AG04450 (cell line): ENCODE measurements around the gene LGR6. TPM values are rescaled to one million over a fixed set of nuclear protein-coding genes. Genes with fewer than 3 reads are reported as not detected.

Experiments
- CTCF ChIA-PET: fragments of 300-600, 350-600 bp; formaldehyde crosslinking; extraction: SDS; loops from one replicate; lab custom pipeline; 2022; ENCODE audit warnings: antibody characterized with exemption, inconsistent platforms; lab: Charles Lee
- POLR2A ChIA-PET: fragments of 350-600 bp; formaldehyde crosslinking; extraction: SDS; loops from one replicate; lab custom pipeline; 2021; ENCODE audit warnings: antibody characterized with exemption, inconsistent platforms; lab: Yijun Ruan, JAX
- DNase-seq: peaks from one replicate; pipeline ENCODE4 v3.0.0-alpha.2; 2011; ENCODE audit warnings: low read depth, low spot score
- H3K27ac ChIP-seq: one replicate; pipeline ENCODE4 v1.5.1; 2012; ENCODE audit warnings: low read depth, low read length, control low read depth
- H3K27me3 ChIP-seq: one replicate; pipeline ENCODE4 v1.6.0; 2012; ENCODE audit warnings: low read length; ENCODE audit not compliant: control insufficient read depth, insufficient read depth
- H3K4me3 ChIP-seq: 2 replicates; pipeline ENCODE4 v1.5.1; 2011; ENCODE audit warnings: mild to moderate bottlenecking, low read depth, low read length, control low read depth
- H3K9me3 ChIP-seq: 2 replicates; pipeline ENCODE4 v1.5.1; 2012; ENCODE audit warnings: low read length; ENCODE audit not compliant: control insufficient read depth, insufficient read depth
- polyA plus RNA-seq: library from polyadenylated mRNA; depleted of rRNA; stranded (reverse); fragments of >200 nt; gene quantifications from 2 replicates; pipeline ENCODE4 v1.2.3, GENCODE V29; 2011
- TF ChIP-seq, protein P1 (sequence below): IDR thresholded peaks from 2 replicates; pipeline ENCODE4 v1.5.1; 2011; ENCODE audit warnings: low read depth, low read length, control low read depth, inconsistent platforms

LGR6 gene
- polyA plus RNA-seq, 1 experiment = not detected

DNA sequence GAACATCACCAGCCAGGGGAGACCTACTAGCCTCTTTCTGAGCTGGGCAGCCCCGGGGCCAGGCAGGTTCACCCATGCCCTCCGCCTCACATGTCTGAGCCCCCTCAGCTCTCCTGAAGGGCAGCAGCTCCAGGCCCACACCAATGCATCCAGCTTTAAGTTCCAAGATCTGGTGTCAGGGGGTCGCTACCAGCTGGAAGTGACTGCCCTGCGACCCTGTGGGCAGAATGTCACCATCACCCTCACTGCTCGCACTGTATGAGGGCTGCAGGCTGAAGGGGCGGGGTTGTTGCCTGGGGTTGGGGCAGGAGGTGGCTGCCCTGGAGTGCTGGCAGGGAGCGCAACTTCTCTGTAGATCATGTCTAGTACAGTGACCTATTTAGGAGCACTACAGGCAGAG, 24.7 kb upstream of the LGR6 start:
- peaks cover 21% of the 10 kb centered on the region for H3K27me3 ChIP-seq
- H3K9me3 ChIP-seq = no peaks in the 10 kb centered on the region; the same call in 1 of the 2 replicates
- no peak overlapping the region for H3K4me3 ChIP-seq
- POLR2A ChIA-PET = no interaction called here
- CTCF ChIA-PET = no interaction called here
- TF ChIP-seq, protein P1, sequence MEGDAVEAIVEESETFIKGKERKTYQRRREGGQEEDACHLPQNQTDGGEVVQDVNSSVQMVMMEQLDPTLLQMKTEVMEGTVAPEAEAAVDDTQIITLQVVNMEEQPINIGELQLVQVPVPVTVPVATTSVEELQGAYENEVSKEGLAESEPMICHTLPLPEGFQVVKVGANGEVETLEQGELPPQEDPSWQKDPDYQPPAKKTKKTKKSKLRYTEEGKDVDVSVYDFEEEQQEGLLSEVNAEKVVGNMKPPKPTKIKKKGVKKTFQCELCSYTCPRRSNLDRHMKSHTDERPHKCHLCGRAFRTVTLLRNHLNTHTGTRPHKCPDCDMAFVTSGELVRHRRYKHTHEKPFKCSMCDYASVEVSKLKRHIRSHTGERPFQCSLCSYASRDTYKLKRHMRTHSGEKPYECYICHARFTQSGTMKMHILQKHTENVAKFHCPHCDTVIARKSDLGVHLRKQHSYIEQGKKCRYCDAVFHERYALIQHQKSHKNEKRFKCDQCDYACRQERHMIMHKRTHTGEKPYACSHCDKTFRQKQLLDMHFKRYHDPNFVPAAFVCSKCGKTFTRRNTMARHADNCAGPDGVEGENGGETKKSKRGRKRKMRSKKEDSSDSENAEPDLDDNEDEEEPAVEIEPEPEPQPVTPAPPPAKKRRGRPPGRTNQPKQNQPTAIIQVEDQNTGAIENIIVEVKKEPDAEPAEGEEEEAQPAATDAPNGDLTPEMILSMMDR = no peak
- no peak overlapping the region for H3K27ac ChIP-seq
- DNase-seq = no peak

DNA sequence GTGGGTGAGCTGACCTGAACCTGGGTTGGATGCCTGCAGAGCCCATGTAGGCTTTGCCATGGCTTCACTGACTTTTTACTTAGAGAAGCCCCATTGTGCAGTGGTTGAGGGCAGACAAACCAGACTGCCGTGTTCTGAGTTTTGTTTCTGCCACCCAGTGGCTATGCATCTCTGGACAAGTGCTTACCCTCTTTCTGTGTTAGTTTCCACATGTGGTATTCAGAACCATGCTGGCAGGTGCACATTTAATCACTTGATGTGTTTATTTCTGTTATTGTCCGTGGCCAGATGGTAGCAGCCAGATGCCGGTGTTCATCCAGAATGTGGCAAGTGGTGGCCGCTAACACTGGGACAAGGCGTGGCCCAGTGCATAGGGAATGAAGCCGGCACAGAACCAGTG, 22.9 kb upstream of the LGR6 start:
- Histone ChIP-seq H3K9me3 (no peaks in the 10 kb centered on the region; the same call in 1 of the 2 replicates), H3K27ac (no peak overlapping the region), H3K27me3 (peaks cover 22% of the 10 kb centered on the region), H3K4me3 (no peak overlapping the region)
- ChIA-PET POLR2A (no interaction called here), CTCF (no interaction called here)
- TF ChIP-seq, protein P1 = no peak
- DNase-seq = no peak

DNA sequence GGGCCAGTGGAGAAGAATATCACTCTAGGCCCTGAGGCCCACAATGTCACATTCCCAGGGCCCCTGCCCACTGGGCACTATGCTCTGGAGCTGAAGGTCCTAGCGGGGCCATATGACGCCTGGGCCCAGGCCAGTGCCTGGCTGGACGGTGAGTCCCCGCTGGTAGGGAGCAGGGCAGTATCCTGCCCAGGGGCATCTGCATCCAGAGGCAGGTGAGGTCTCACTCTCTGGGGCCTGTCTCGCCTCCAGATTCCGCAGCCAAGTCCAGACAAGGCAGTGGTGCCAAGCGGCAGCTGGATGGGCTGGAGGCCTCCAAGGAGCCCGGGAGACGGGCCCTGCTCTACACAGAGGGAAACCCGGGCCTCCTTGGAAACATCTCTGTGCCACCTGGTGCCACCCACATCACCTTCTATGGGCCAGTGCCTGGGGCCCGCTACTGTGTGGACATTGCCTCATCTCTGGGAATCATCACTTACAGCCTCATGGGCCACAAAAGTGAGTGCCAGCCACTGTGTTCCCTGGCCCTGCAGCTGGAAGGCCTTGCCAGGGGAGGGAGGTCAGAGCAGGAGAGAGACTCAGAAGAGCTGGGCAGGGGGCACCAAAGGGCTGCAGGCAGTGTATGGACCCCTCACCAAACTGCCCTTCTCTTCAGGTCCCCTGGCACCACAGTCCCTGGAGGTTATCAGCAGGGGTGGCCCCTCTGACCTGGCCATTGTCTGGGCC, 22.1 kb upstream of the LGR6 start:
- Histone ChIP-seq H3K27ac (no peak overlapping the region), H3K4me3 (no peak overlapping the region), H3K27me3 (peaks cover 16% of the 10 kb centered on the region), H3K9me3 (no peaks in the 10 kb centered on the region)
- no peak for DNase-seq
- CTCF ChIA-PET = no interaction called here
- TF ChIP-seq, protein P1 = no peak
- POLR2A ChIA-PET = no interaction called here

DNA sequence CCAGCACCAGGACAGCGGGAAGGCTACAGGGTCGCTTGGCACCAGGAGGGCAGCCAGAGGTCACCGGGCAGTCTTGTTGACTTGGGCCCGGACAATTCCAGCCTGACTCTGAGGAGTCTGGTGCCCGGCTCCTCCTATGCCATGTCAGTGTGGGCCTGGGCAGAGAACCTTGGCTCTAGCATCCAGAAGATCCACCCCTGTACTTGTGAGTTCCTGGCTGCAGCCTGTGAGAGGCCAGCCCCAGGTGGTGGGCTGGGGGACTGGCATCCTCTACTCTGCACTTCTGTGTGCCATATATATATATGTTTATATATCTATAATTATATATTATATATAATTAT, 21.6 kb upstream of the LGR6 start:
- ChIA-PET POLR2A (no interaction called here), CTCF (no interaction called here)
- H3K4me3 ChIP-seq = no peak overlapping the region

DNA sequence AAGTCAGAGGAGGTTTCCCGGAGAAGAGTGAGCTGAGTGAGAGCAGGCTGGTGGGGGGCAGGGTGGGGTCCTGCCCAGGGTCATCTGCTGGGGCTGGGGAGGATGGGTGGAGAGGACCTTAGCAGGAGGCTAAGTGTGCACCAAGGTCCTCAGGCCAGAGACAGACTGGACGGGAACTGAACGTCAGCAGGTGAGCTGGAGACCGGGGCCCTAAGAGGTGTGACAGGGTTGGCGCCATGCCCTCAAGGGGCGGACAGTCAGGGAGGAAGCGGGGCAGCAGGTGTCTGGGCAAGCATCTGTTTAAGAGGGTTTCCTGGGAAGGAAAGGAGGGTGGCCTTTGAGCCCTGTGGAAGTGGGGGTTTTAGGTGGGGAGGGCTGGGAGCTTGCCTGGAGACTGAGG, 19.6 kb upstream of the LGR6 start:
- ChIA-PET CTCF (interaction anchor here (1.3 to 1.9 kb wide), 2 partner anchors 12 to 19 kb away, joined by 3 to 11 read pairs; partner anchors contain the start of gene LGR6), POLR2A (no interaction called here)
- TF ChIP-seq, protein P1 = no peak
- H3K27ac ChIP-seq = no peak overlapping the region
- H3K27me3 ChIP-seq = peaks cover 15% of the 10 kb centered on the region
- H3K4me3 ChIP-seq = no peak overlapping the region
- DNase-seq = no peak
- no peaks in the 10 kb centered on the region; the same call in 1 of the 2 replicates for H3K9me3 ChIP-seq

More for the DNA sequence above, 21.6 kb upstream of the LGR6 start:
- Histone ChIP-seq H3K27me3 (peaks cover 14% of the 10 kb centered on the region), H3K9me3 (no peaks in the 10 kb centered on the region), H3K27ac (no peak overlapping the region)
- DNase-seq = no peak
- TF ChIP-seq, protein P1 = no peak
